Loucy (cell line): Measurements from ENCODE around the gene YIPF1.

ENCODE experiments used
- H2AFZ ChIP-seq: fragments of 200-600 bp; sonication (generic); 2 replicates; pipeline ENCODE4 v1.6.0; 2016; ENCODE audit warnings: antibody characterized with exemption, mild to moderate bottlenecking, low read length, moderate library complexity
- H3F3A ChIP-seq: fragments of 200-600 bp; 2 replicates; pipeline ENCODE4 v1.6.0; 2016; ENCODE audit warnings: antibody characterized with exemption, low read depth, mild to moderate bottlenecking
- H3K27me3 ChIP-seq: fragments of 200-600 bp; sonication (generic); 2 replicates; pipeline ENCODE4 v1.6.1; 2014; ENCODE audit warnings: low read length, mild to moderate bottlenecking; ENCODE audit not compliant: insufficient read depth, poor library complexity, severe bottlenecking
- H3K36me3 ChIP-seq: fragments of 200-600 bp; sonication (generic); 2 replicates; pipeline ENCODE4 v1.6.1; 2016; ENCODE audit warnings: low read length; ENCODE audit not compliant: insufficient read depth
- H3K4me1 ChIP-seq: fragments of 200-600 bp; sonication (generic); 2 replicates; pipeline ENCODE4 v1.5.1; 2014; ENCODE audit warnings: low read length, mild to moderate bottlenecking; ENCODE audit not compliant: insufficient read depth, poor library complexity, severe bottlenecking
- H3K4me2 ChIP-seq: fragments of 200-600 bp; sonication (generic); 2 replicates; pipeline ENCODE4 v1.6.0; 2014; ENCODE audit warnings: antibody characterized with exemption, low read length, low read depth, mild to moderate bottlenecking; ENCODE audit not compliant: poor library complexity, severe bottlenecking
- H3K4me3 ChIP-seq: fragments of 200-600 bp; sonication (generic); 2 replicates; pipeline ENCODE4 v1.5.1; 2014; ENCODE audit warnings: low read length, mild to moderate bottlenecking, mixed read lengths; ENCODE audit not compliant: poor library complexity, severe bottlenecking
- H3K79me2 ChIP-seq: fragments of 200-600 bp; sonication (generic); 2 replicates; pipeline ENCODE4 v1.6.1; 2014; ENCODE audit warnings: low read length; ENCODE audit not compliant: insufficient read depth
- H3K9ac ChIP-seq: fragments of 200-600 bp; sonication (generic); 2 replicates; pipeline ENCODE4 v1.6.0; 2014; ENCODE audit warnings: mild to moderate bottlenecking, low read depth, low read length, moderate library complexity; ENCODE audit not compliant: poor library complexity, severe bottlenecking
- H3K9me2 ChIP-seq: fragments of 200-600 bp; sonication (generic); replicated peaks from 2 replicates; pipeline ENCODE4 v1.6.1; 2016; ENCODE audit warnings: low read depth, low read length, mixed read lengths
- H3K9me3 ChIP-seq: fragments of 200-600 bp; sonication (generic); 2 replicates; pipeline ENCODE4 v1.6.1; 2014; ENCODE audit warnings: mild to moderate bottlenecking, antibody characterized with exemption, low read length, low read depth; ENCODE audit not compliant: insufficient read depth
- H4K20me1 ChIP-seq: fragments of 200-600 bp; sonication (generic); 2 replicates; pipeline ENCODE4 v1.6.0; 2014; ENCODE audit warnings: antibody characterized with exemption, low read length, mild to moderate bottlenecking; ENCODE audit not compliant: insufficient read depth, poor library complexity, severe bottlenecking
- CTCF ChIP-seq: fragments of 200-600 bp; sonication (generic); conservative IDR thresholded peaks from 2 replicates; pipeline ENCODE4 v1.5.1; 2014; ENCODE audit warnings: mild to moderate bottlenecking, antibody characterized with exemption, low read length
- EZH2phosphoT487 ChIP-seq: fragments of 200-600 bp; IDR thresholded peaks from 2 replicates; pipeline ENCODE4 v1.6.1; 2018; ENCODE audit warnings: antibody characterized with exemption, mild to moderate bottlenecking, moderate library complexity, borderline replicate concordance

The YIPF1 gene

GRCh38 chr1:53807916-53808315 lies 81.7 kb downstream of the YIPF1 start:
- Histone ChIP-seq H3K9ac (no peak overlapping the region), H3F3A (no peaks in the 10 kb centered on the region), H2AFZ (no peak overlapping the region), H3K36me3 (peaks cover 89% of the 10 kb centered on the region; the same call in 1 of the 2 replicates), H4K20me1 (peaks cover 4% of the 10 kb centered on the region), H3K4me2 (no peak overlapping the region), H3K79me2 (peaks cover 8% of the 10 kb centered on the region; the same call in 1 of the 2 replicates), H3K9me2 (no peaks in the 10 kb centered on the region), H3K4me1 (no peaks in the 10 kb centered on the region), H3K9me3 (no peaks in the 10 kb centered on the region), H3K27me3 (no peaks in the 10 kb centered on the region), H3K4me3 (no peak overlapping the region)
- TF ChIP-seq CTCF: no peak
- no peak for TF ChIP-seq EZH2phosphoT487

GRCh38 chr1:53804791-53805505 lies 84.6 kb downstream of the YIPF1 start:
- Histone ChIP-seq H3K79me2 (no peaks in the 10 kb centered on the region), H3K9me3 (no peaks in the 10 kb centered on the region), H3K4me1 (no peaks in the 10 kb centered on the region), H2AFZ (no peak overlapping the region), H3K36me3 (peaks cover 92% of the 10 kb centered on the region), H3K4me3 (no peak overlapping the region), H3K9me2 (no peaks in the 10 kb centered on the region), H3K9ac (no peak overlapping the region), H3F3A (no peaks in the 10 kb centered on the region), H4K20me1 (peaks cover 4% of the 10 kb centered on the region), H3K27me3 (no peaks in the 10 kb centered on the region), H3K4me2 (no peak overlapping the region)
- TF ChIP-seq EZH2phosphoT487 (no peak), CTCF (no peak)

- TF ChIP-seq EZH2phosphoT487 (no peak), CTCF (no peak)
Measured at GRCh38 chr1:53804181-53804580, 85.4 kb downstream of the YIPF1 start.

More at GRCh38 chr1:53804181-53804580, 85.4 kb downstream of the YIPF1 start:
- Histone ChIP-seq H4K20me1 (peaks cover 3% of the 10 kb centered on the region), H3K27me3 (no peaks in the 10 kb centered on the region), H3K79me2 (no peaks in the 10 kb centered on the region), H3K4me1 (no peaks in the 10 kb centered on the region), H3K36me3 (peaks cover 94% of the 10 kb centered on the region), H3F3A (no peaks in the 10 kb centered on the region), H3K4me2 (no peak overlapping the region), H3K9ac (no peak overlapping the region), H3K9me3 (no peaks in the 10 kb centered on the region), H2AFZ (no peak overlapping the region), H3K4me3 (no peak overlapping the region), H3K9me2 (no peaks in the 10 kb centered on the region)
